ENCODE results near the gene SDF2L1.

- TF ChIP-seq ESRRG (CRISPR knock-in tag; IDR thresholded peaks at IDR 0.05) = no peak
- TF ChIP-seq CSDC2 (CRISPR knock-in tag; IDR thresholded peaks at IDR 0.05) = no peak
- no peak for TF ChIP-seq ZNF70 (CRISPR knock-in tag; IDR thresholded peaks at IDR 0.05)
- no peak for TF ChIP-seq PATZ1 (CRISPR knock-in tag; IDR thresholded peaks at IDR 0.05; ENCODE audit: borderline replicate concordance)
These were observed 12.6 kb upstream of the SDF2L1 start, which contains the start of gene YDJC for GRCh38 chr22:21629255-21630149.
